Hematopoietic multipotent progenitor cell treated with erythropoietin and hydrocortisone succinate and interleukin-3 and kit ligand, for 17 days (in vitro differentiated cells): ENCODE results near the gene IPMK.
A peak's percentile ranks its signal among the peaks of the same experiment; 100 is the strongest.

Experiments
- DNase-seq: peaks from one replicate; pipeline ENCODE4 v3.0.0-alpha.2; 2015; ENCODE audit warnings: low spot score

IPMK gene

GRCh38 chr10:58153751-58154150, 113.9 kb downstream of the IPMK start:
- DNase-seq, result no peak

GRCh38 chr10:58152673-58153263, 114.9 kb downstream of the IPMK start:
- DNase-seq, result peak; percentile 12

- no peak for DNase-seq
Observed at GRCh38 chr10:58150290-58150689, 117.4 kb downstream of the IPMK start.

- DNase-seq, result no peak
Observed at GRCh38 chr10:58143944-58144343, 123.8 kb downstream of the IPMK start.
